Measurements from ENCODE around the gene TAF8.

GRCh38 chr6:42123379-42124103 lies 73.2 kb downstream of the TAF8 start:
- TF ChIP-seq POLR2A (IDR thresholded peaks at IDR 0.05) (no peak), CTCF (IDR thresholded peaks at IDR 0.05) (no peak)
